IMR-90 (cell line): ENCODE results near the gene ZMIZ1.

Experiments
- MAFK ChIP-seq: IDR thresholded peaks from 2 replicates; pipeline ENCODE4 v1.6.1; 2012; ENCODE audit warnings: low read depth, low read length, improper control_type of control experiment
- MXI1 ChIP-seq: IDR thresholded peaks from 2 replicates; pipeline ENCODE4 v1.6.1; 2012; ENCODE audit warnings: low read depth, mild to moderate bottlenecking, low read length, moderate library complexity, borderline replicate concordance
- POLR2A ChIP-seq: IDR thresholded peaks from 2 replicates; pipeline ENCODE4 v1.6.1; 2012; ENCODE audit warnings: mild to moderate bottlenecking, low read depth, low read length
- RFX5 ChIP-seq: IDR thresholded peaks from 2 replicates; pipeline ENCODE4 v1.8.0; 2012; ENCODE audit warnings: low read depth, mild to moderate bottlenecking, low read length, moderate library complexity
- SMC3 ChIP-seq: fragments of 150-350 bp; IDR thresholded peaks from 2 replicates; pipeline ENCODE4 v1.6.1; 2016; ENCODE audit warnings: low read depth, mild to moderate bottlenecking, antibody characterized with exemption, low read length, moderate library complexity
- TF ChIP-seq, protein P1 (sequence below): conservative IDR thresholded peaks from 2 replicates; pipeline ENCODE4 v1.5.1; 2012; ENCODE audit warnings: mild to moderate bottlenecking, low read depth, low read length, improper control_type of control experiment
- TF ChIP-seq, protein P2 (sequence below): fragments of 150-350 bp; IDR thresholded peaks from 2 replicates; pipeline ENCODE4 v1.6.1; 2017; ENCODE audit warnings: mild to moderate bottlenecking, antibody characterized with exemption, low read length, low read depth
- TF ChIP-seq, protein P3 (sequence below): fragments of 150-350 bp; IDR thresholded peaks from 2 replicates; pipeline ENCODE4 v1.6.1; 2016; ENCODE audit warnings: low read depth, mild to moderate bottlenecking, low read length, moderate library complexity, borderline replicate concordance

DNA sequence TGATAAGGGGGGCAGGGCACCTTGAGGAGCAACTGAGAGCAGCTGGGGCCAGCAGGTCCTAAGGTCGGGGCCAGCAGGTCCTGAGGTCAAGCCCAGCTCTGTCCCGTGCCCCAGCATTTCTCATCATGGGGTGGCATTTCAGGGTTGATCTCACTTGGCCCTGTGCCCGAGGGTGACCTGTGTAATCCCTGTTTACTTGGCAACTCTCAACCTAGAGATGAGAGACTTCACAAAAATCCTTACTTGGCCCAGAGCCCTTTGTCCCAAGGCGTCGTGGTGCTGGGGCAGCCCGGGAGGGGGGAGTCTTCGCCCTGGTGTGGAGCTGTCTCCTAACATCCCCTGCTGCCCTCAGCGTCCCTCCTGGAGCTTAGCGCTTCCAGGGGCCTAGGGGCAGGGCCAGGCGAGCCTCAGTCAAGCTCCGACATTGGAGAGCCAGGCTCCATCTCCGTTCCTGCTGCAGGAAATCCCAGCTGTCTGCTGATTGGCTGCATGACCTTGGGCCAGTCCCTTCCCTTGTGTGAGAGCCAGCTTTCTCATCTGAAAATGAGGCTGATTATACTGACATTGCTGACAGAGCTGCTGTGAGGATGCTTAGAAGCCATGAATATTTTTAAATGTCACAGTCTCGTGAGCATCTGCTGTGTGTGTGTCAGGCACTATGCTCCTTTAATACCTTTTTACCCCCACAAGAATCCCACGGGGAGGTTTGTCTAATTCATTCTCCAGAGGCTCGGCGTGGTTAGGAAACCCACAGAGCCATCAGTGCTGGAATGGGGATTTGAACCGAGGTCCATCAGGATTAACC, 94.3 kb downstream of the ZMIZ1 start:
- TF ChIP-seq, protein P1, sequence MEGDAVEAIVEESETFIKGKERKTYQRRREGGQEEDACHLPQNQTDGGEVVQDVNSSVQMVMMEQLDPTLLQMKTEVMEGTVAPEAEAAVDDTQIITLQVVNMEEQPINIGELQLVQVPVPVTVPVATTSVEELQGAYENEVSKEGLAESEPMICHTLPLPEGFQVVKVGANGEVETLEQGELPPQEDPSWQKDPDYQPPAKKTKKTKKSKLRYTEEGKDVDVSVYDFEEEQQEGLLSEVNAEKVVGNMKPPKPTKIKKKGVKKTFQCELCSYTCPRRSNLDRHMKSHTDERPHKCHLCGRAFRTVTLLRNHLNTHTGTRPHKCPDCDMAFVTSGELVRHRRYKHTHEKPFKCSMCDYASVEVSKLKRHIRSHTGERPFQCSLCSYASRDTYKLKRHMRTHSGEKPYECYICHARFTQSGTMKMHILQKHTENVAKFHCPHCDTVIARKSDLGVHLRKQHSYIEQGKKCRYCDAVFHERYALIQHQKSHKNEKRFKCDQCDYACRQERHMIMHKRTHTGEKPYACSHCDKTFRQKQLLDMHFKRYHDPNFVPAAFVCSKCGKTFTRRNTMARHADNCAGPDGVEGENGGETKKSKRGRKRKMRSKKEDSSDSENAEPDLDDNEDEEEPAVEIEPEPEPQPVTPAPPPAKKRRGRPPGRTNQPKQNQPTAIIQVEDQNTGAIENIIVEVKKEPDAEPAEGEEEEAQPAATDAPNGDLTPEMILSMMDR = no peak
- TF ChIP-seq POLR2A (no peak), MAFK (no peak), RFX5 (no peak), MXI1 (no peak), SMC3 (no peak)
- TF ChIP-seq, protein P2, sequence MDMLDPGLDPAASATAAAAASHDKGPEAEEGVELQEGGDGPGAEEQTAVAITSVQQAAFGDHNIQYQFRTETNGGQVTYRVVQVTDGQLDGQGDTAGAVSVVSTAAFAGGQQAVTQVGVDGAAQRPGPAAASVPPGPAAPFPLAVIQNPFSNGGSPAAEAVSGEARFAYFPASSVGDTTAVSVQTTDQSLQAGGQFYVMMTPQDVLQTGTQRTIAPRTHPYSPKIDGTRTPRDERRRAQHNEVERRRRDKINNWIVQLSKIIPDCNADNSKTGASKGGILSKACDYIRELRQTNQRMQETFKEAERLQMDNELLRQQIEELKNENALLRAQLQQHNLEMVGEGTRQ = no peak
- TF ChIP-seq, protein P3, sequence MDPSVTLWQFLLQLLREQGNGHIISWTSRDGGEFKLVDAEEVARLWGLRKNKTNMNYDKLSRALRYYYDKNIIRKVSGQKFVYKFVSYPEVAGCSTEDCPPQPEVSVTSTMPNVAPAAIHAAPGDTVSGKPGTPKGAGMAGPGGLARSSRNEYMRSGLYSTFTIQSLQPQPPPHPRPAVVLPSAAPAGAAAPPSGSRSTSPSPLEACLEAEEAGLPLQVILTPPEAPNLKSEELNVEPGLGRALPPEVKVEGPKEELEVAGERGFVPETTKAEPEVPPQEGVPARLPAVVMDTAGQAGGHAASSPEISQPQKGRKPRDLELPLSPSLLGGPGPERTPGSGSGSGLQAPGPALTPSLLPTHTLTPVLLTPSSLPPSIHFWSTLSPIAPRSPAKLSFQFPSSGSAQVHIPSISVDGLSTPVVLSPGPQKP = no peak
